HCEC 1CT (cell line): ENCODE results near the gene PCDH15.
A peak's percentile ranks its signal among the peaks of the same experiment; 100 is the strongest.
"Not testable (repeated sequence)": the region's sequence is repeated elsewhere in the genome, so short reads cannot be mapped to it uniquely, and the experiment has no call there.

Source experiments
- DNase-seq: peaks from one replicate; pipeline ENCODE4 v3.0.0-alpha.2; 2017

The PCDH15 gene

DNA sequence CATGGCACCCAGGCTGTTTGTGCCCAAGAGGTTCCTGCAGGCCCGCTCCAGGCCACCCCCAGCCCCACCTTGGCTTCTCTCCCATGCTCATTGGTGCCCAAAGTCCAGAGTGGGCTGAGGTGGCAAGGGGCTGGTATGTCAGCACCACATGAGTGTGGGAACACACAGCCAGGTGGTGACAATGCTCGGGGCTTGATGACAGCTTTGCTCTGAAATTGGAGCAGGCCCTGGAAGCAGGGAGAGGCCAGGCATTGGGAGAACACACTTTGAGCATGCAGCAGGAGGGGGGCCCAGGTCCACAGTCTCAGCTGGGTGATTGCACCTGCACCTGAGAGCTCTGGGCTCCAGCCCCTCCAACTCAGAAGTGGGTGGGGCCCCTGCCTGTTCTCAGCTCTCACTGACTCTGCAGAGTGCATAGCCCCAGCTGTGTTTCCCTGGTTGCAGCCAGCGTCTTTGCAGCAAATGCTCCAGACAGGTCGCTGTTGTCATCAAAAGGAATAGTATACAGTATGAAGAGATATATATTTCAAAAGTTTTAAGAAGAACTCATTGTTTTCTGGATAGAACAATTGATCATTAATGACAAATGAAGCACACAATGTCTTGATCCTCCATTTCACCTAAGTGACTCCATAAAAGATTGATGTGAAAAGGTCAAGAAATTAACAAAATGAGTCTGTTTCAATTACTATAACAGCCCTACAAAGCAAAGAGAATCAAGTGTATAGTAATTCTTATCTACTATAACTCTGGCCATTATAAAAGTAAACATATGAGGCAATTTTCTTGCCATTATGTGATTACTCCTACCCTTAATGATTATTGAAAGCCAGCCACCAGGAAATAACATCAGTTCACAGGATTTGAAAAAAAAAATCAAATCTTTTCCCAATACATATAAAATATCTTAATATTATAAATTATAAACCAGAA lies 848.1 kb downstream of the PCDH15 start:
- DNase-seq = no peak

GRCh38 chr10:53939654-53940053 lies 861.4 kb downstream of the PCDH15 start:
- no peak for DNase-seq

DNA sequence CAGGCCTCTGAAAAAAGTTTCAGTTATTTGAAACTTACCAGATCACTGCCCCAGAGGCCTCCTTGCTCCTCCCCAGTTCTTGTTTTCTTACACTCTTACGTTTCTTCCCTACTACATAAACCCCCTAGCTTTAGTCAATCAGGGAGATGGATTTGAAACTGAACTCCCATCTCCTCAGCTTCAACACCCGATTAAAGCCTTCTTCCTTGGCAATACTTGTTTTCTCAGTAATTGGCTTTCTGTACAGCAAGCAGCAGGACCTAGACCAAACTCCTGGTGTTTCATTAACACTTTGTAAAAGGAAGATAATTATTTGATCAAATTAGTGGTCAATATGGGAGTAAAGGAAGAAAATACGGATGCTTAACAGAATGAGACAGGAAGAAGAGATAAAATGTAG lies 870.4 kb downstream of the PCDH15 start:
- DNase-seq = no peak

DNA sequence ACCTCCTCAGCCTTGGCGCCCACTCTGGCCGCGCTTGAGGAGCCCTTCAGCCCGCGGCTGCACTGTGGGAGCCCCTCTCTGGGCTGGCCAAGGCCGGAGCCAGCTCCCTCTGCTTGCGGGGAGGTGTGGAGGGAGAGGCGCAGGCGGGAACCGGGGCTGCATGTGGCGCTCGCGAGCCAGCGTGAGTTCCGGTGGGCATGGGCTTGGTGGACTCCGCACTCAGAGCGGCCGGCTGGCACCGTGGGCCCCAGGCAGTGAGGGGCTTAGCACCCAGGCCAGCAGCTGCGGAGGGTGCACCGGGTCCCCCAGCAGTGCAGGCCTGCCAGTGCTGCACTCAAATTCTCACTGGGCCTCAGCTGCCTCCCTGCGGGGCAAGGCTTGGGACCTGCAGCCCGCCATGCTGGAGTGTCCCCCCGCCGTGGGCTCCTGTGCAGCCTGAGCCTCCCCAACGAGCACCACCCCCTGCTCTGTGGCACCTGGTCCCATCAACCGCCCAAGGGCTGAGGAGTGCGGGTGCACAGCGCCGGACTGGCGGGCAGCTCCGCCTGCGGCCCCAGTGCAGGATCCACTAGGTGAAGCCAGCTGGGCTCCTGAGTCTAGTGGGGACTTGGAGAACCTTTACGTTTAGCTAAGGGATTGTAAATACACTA lies 876.9 kb downstream of the PCDH15 start:
- DNase-seq = not testable (repeated sequence)

DNA sequence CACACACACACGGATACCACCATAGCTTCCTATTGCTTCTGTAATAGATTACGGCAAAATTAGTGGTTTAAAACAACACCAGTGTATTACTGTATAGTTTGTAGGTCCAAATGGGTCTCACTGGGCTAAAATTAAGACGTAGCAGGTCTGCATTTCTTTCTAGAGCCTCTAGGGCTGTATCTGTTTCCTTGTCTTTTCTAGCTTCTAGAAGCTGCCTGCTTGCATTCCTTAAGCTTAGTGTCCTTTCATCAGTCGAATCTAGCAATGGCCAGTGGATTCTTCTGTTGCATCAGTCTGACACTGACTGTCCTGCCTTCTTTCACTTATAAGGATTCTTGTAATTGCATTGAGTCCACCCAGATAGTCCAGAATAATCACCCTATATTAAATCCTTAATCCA lies 882.3 kb downstream of the PCDH15 start:
- no peak for DNase-seq

DNA sequence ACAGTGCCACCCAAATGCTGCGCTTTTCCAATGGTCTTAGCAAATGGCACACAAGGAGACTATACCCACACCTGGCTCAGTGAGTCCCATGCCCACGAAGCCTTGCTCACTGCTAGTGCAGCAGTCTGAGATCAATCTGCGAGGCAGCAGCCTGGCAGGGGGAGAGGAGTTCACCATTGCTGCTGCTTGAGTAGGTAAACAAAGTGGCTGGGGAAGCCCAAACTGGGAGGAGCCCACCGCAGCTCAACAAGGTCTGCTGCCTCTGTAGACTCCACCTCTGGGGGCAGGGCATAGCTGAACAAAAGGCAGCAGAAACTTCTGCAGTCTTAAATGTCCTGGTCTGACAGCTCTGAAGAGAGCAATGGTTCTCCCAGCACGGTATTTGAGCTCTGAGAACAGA lies 891.2 kb downstream of the PCDH15 start:
- DNase-seq = no peak

GRCh38 chr10:53904506-53905241 lies 896.4 kb downstream of the PCDH15 start:
- DNase-seq = no peak

DNA sequence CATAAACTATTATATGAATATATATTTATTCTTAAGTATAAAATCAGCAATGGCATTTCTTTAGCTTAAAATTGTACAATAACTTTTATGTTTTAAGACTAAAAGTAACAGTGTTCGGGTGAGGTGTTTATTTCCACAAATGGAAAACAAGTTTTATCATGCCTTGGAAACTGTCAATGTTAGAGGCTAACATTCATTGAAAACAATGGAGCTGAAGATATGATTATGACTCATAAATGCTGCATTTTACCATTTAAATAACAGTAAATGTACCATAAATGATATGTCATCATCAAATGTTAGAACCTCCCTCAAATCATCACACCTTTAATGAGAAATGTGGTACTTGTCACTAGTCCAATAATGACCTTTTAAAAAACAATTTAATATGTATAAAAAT lies 897.3 kb downstream of the PCDH15 start:
- no peak for DNase-seq

DNA sequence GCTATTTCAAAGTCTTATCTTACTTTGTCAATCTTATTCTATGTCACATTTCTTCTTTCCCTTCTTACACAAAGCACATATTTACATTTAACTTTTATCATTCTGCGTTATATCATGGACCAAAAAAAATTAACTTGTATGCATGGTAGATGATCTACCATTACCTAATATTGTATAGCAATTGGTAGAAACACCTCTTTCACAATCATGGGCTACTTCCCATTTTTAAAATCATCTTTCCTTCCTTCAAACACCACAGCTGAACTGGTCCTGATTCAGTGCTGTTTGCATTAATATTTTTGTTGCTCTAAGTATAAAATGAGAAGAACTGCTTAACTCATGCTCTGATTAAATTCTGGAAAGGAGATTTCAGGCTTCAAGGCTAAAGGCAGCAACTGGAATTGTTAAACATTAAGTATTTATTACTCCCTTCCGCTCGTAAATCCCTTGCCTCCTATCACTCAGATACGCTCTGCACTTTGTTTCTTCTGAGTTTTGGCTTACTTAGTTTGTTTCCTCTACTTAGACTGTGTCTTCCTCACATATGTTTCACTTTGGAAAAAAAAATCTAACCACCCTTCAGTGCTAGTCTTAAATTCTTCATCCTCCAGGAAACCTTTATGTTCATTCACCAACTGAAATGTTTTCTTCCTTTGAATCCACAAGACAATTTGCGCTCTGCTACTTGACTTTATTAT lies 901.4 kb downstream of the PCDH15 start:
- DNase-seq = no peak

DNA sequence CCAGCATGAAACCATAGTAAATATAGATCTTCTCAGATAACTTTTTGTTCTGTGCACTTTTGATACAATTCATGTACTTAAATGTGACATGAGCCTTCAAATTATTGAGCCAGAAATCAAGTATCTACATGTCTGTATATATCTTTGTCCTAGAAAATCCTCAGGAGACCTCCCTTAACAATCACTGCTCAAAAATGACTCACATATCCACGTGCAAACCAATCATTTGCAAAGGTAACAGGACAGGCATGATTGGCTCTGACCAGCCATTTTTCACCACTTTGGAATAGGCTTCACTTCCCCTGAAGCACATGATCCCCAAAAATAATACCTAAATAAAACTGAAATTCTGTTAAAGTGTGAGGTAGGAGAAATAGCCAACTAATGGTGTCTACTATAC lies 902.5 kb downstream of the PCDH15 start:
- DNase-seq = no peak

GRCh38 chr10:53894145-53894544 lies 906.9 kb downstream of the PCDH15 start:
- no peak for DNase-seq

- no peak for DNase-seq
These were observed 908.0 kb downstream of the PCDH15 start for GRCh38 chr10:53893061-53893460.

DNA sequence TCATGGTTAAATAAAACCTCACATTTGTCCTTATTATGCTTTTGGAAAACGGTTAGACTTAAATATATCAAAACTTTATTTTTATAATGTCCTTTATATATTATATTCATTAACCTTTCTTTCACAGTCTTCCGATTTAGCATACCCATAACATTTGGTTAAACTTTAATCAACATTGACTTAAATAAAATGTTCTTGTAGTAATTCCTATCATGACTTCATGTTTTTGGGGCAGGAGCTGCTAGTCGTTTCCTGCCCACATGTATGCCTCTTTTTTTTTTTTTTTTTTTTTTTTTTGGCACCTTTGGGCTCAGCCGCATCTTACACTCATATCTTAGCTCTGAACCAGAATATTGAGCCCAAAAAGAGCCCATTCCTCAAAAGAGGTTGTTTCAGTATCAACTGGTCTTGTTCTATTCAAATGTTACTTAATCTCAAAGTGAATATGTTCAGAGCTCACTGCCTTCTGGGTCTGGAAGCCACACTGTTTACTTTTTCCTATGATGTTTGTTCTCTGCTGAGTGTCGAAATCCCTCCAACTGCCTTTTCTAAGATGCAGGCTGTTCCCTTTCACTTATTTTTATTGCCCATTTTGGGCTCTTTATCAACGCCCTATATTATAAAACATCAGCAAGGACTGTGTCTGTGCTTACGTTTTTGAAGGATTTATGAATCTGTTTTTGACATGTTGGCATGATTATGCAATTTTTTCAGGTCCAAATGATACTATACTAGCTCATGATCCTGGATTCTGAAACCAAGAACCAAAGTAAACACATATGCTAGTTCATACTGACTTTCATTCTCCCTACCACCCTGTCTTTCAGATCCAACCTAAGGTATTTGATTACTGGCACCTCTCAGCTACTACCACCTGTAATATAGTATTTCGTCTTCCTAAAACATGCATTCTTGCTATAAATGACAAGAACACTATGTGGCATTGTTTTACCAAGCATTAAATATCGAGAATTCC lies 914.4 kb downstream of the PCDH15 start:
- no peak for DNase-seq

DNA sequence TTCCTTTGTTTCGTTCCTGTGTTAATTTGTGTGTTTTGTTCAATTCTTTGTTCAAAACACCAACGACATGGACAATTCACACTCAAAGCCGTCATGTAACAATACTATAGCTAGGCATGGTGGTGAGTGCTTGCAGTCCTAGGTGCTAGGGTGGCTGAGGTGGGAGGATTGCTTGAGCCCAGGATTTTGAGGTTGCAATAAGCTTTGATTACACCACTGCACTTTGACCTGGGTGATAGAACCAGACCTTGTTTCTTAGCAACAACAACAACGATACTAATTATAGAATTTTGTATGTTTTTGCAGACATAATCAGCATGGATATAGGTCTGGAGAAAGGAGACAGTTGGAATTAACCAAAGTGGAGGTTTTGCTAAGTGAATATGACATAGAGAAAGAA lies 936.2 kb downstream of the PCDH15 start:
- no peak for DNase-seq

GRCh38 chr10:53852450-53853175 lies 948.4 kb downstream of the PCDH15 start:
- no peak for DNase-seq

GRCh38 chr10:53846809-53847208 lies 954.2 kb downstream of the PCDH15 start:
- no peak for DNase-seq

DNA sequence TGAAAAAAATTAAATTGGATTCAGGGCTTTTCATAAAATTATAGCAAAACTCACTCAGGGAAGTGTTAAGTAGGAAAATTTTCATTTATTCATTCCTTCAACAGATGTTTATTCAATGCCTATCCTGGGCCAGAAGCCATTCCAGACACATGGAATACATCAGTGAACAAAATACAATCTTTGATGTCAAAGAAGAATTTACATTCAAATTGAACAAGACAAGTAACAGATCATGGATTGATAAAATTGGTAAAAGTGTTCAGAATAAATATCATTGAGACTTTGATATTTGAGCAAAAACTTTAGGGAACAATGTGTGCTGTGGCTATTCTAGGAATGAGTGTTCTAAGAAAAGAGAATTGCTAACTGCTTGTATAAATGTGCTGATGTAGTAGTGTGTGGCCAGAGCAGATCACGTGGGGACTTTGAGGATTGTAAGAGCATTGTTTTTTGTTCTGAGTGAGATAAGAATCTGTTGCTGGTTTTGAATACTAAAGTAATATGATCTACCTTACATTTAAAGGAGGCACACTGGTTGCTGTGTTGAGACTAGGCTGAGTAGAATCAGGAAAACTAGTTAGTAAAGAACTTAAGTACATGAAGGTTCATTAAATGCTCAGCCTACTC lies 957.2 kb downstream of the PCDH15 start:
- no peak for DNase-seq

- no peak for DNase-seq
These were observed 959.4 kb downstream of the PCDH15 start for GRCh38 chr10:53841483-53842145.

- DNase-seq = no peak
These were observed 960.4 kb downstream of the PCDH15 start for GRCh38 chr10:53840653-53841052.

- DNase-seq = peak; percentile 2
These were observed 961.5 kb downstream of the PCDH15 start for GRCh38 chr10:53839440-53840039.
